Measurements from ENCODE around the gene MED13L.
"Not testable (repeated sequence)": the region's sequence is repeated elsewhere in the genome, so short reads cannot be mapped to it uniquely, and the experiment has no call there.

The MED13L gene

GRCh38 chr12:116150452-116150851 is 127.0 kb downstream of the MED13L start:
- no peak for DNase-seq (ENCODE audit: low spot score)

GRCh38 chr12:116150001-116150400 is 127.5 kb downstream of the MED13L start:
- DNase-seq (ENCODE audit: low spot score), result no peak

- DNase-seq (ENCODE audit: low spot score), result no peak
Observed at GRCh38 chr12:116148844-116149243, 128.6 kb downstream of the MED13L start.

GRCh38 chr12:116146386-116146785 is 131.1 kb downstream of the MED13L start:
- DNase-seq (ENCODE audit: low spot score), result no peak

GRCh38 chr12:116145451-116145850 is 132.0 kb downstream of the MED13L start:
- DNase-seq (ENCODE audit: low spot score), result no peak

GRCh38 chr12:116144384-116144783 is 133.1 kb downstream of the MED13L start:
- no peak for DNase-seq (ENCODE audit: low spot score)

GRCh38 chr12:116143909-116144308 is 133.6 kb downstream of the MED13L start:
- no peak for DNase-seq (ENCODE audit: low spot score)

- DNase-seq (ENCODE audit: low spot score), result peak; percentile 68
Observed at GRCh38 chr12:116142936-116143898, 134.3 kb downstream of the MED13L start.

GRCh38 chr12:116141833-116142162 is 135.7 kb downstream of the MED13L start:
- DNase-seq (ENCODE audit: low spot score), result no peak

GRCh38 chr12:116141110-116141832 is 136.2 kb downstream of the MED13L start:
- DNase-seq (ENCODE audit: low spot score), result no peak

- DNase-seq (ENCODE audit: low spot score), result no peak
Observed at GRCh38 chr12:116140529-116140928, 137.0 kb downstream of the MED13L start.

GRCh38 chr12:116138781-116139180 is 138.7 kb downstream of the MED13L start:
- no peak for DNase-seq (ENCODE audit: low spot score)

GRCh38 chr12:116138364-116138763 is 139.1 kb downstream of the MED13L start:
- no peak for DNase-seq (ENCODE audit: low spot score)

- no peak for DNase-seq (ENCODE audit: low spot score)
Observed at GRCh38 chr12:116137318-116137717, 140.2 kb downstream of the MED13L start.

- peak; percentile 71 for DNase-seq (ENCODE audit: low spot score)
Observed at GRCh38 chr12:116136340-116136739, 141.2 kb downstream of the MED13L start.

- no peak for DNase-seq (ENCODE audit: low spot score)
Observed at GRCh38 chr12:116135209-116135930, 142.1 kb downstream of the MED13L start.

GRCh38 chr12:116133636-116134214 is 143.8 kb downstream of the MED13L start:
- DNase-seq (ENCODE audit: low spot score), result no peak

- DNase-seq (ENCODE audit: low spot score), result no peak
Observed at GRCh38 chr12:116133149-116133548, 144.3 kb downstream of the MED13L start.

GRCh38 chr12:116131987-116132386 is 145.5 kb downstream of the MED13L start:
- not testable (repeated sequence) for DNase-seq (ENCODE audit: low spot score)

GRCh38 chr12:116131176-116131575 is 146.3 kb downstream of the MED13L start:
- DNase-seq (ENCODE audit: low spot score), result no peak

GRCh38 chr12:116130431-116130830 is 147.1 kb downstream of the MED13L start:
- no peak for DNase-seq (ENCODE audit: low spot score)

GRCh38 chr12:116128779-116129178 is 148.7 kb downstream of the MED13L start:
- no peak for DNase-seq (ENCODE audit: low spot score)

All from activated CD4-positive, alpha-beta T cell treated with anti-CD3 and anti-CD28 coated beads, Interleukin-2, Interleukin-4, amounts not matched to agents 100 ng/mL and 50 ng/mL, durations not matched to agents 16 hours and 8 hours (primary cell).